ENCODE measurements around the gene TMEM132D. TPM values are rescaled to one million over a fixed set of nuclear protein-coding genes. Genes with fewer than 3 reads are reported as not detected.

The TMEM132D gene
- total and polyA plus RNA-seq, 4 donors: 0.06 to 0.20 (median 0.13) TPM

DNA sequence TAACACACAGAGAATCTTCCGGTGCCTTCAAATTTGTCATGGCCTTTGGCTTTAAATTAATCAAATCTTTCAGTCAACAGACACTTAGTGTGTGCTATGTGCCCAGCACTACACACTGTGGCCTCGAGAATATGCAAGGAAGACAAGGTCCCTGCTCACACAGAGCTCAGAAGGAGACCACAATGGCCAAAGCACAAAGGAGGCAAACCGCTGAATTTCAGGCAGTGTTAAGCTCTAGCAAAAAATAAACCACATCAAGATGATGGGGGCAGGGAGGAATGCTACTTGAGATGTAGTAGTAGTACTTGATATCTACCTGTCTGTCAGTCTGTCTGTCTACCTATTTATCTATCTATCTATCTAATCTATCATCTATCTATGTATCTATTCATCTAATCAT, 227.9 kb downstream of the TMEM132D start:
- no peak for TF ChIP-seq CTCF (IDR thresholded peaks at IDR 0.05; ENCODE audit: control extremely low read depth, extremely low read depth)
- no peaks in the 10 kb centered on the region for H3K4me1 ChIP-seq (ENCODE audit: control insufficient read depth in 5 of 5, insufficient read depth in 5 of 5, low read length in 5 of 5)

GRCh38 chr12:129675496-129675895, 228.3 kb downstream of the TMEM132D start:
- DNase-seq (no peak), ATAC-seq (ENCODE audit: insufficient read depth, low FRiP score) (no peak)
- Histone ChIP-seq H3K9ac (ENCODE audit: insufficient read depth in 1 of 2, low read length in 2 of 2) (no peak overlapping the region), H3K27ac (ENCODE audit: low read depth in 1 of 2, low read length in 1 of 2) (no peak overlapping the region), H3K9me3 (ENCODE audit: control insufficient read depth in 4 of 4, insufficient read depth in 3 of 4, low read length in 3 of 4) (peaks cover 0 to 2% (median 0%) of the 10 kb centered on the region in 4 donors), H3K4me1 (ENCODE audit: control insufficient read depth in 5 of 5, insufficient read depth in 5 of 5, low read length in 5 of 5) (no peaks in the 10 kb centered on the region), H3K36me3 (ENCODE audit: control insufficient read depth in 4 of 4, insufficient read depth in 4 of 4, low read length in 4 of 4) (no peaks in the 10 kb centered on the region), H3K27me3 (ENCODE audit: control insufficient read depth in 3 of 3, insufficient read depth in 3 of 3, low read length in 2 of 3) (no peaks in the 10 kb centered on the region), H3K4me3 (no peak overlapping the region)
- WGBS, 2 donors: 82 to 87% methylated on average over 4 of the region's 4 CpGs
- no peak for TF ChIP-seq CTCF (IDR thresholded peaks at IDR 0.05; ENCODE audit: control extremely low read depth, extremely low read depth)

More for the DNA sequence above, 227.9 kb downstream of the TMEM132D start:
- WGBS, 2 donors: 76% methylated on average over 3 of the region's 3 CpGs
- no peak overlapping the region for H3K9ac ChIP-seq (ENCODE audit: insufficient read depth in 1 of 2, low read length in 2 of 2)
- H3K27ac ChIP-seq (ENCODE audit: low read depth in 1 of 2, low read length in 1 of 2): no peak overlapping the region
- peaks cover 0 to 6% (median under 1%) of the 10 kb centered on the region in 4 donors for H3K9me3 ChIP-seq (ENCODE audit: control insufficient read depth in 4 of 4, insufficient read depth in 3 of 4, low read length in 3 of 4)
- H3K36me3 ChIP-seq (ENCODE audit: control insufficient read depth in 4 of 4, insufficient read depth in 4 of 4, low read length in 4 of 4): no peaks in the 10 kb centered on the region
- H3K4me3 ChIP-seq: no peak overlapping the region
- no peak for ATAC-seq (ENCODE audit: insufficient read depth, low FRiP score)
- DNase-seq: no peak
- no peaks in the 10 kb centered on the region for H3K27me3 ChIP-seq (ENCODE audit: control insufficient read depth in 3 of 3, insufficient read depth in 3 of 3, low read length in 2 of 3)

- no peak overlapping the region for H3K4me3 ChIP-seq
- no peaks in the 10 kb centered on the region for H3K9me3 ChIP-seq (ENCODE audit: control insufficient read depth in 4 of 4, insufficient read depth in 3 of 4, low read length in 3 of 4)
- TF ChIP-seq CTCF (IDR thresholded peaks at IDR 0.05; ENCODE audit: control extremely low read depth, extremely low read depth): no peak
- no peak overlapping the region for H3K27ac ChIP-seq (ENCODE audit: low read depth in 1 of 2, low read length in 1 of 2)
- WGBS, 2 donors: 78% methylated on average over 5 of the region's 5 CpGs
- no peak overlapping the region for H3K9ac ChIP-seq (ENCODE audit: insufficient read depth in 1 of 2, low read length in 2 of 2)
- no peaks in the 10 kb centered on the region for H3K36me3 ChIP-seq (ENCODE audit: control insufficient read depth in 4 of 4, insufficient read depth in 4 of 4, low read length in 4 of 4)
- DNase-seq (no peak), ATAC-seq (ENCODE audit: insufficient read depth, low FRiP score) (no peak)
- no peaks in the 10 kb centered on the region for H3K27me3 ChIP-seq (ENCODE audit: control insufficient read depth in 3 of 3, insufficient read depth in 3 of 3, low read length in 2 of 3)
- H3K4me1 ChIP-seq (ENCODE audit: control insufficient read depth in 5 of 5, insufficient read depth in 5 of 5, low read length in 5 of 5): no peaks in the 10 kb centered on the region
Measured at GRCh38 chr12:129673806-129674205, 230.0 kb downstream of the TMEM132D start.

- 67 to 85% methylated on average over 8 of the region's 8 CpGs for WGBS, 2 donors
- no peaks in the 10 kb centered on the region for H3K36me3 ChIP-seq (ENCODE audit: control insufficient read depth in 4 of 4, insufficient read depth in 4 of 4, low read length in 4 of 4)
- no peaks in the 10 kb centered on the region for H3K27me3 ChIP-seq (ENCODE audit: control insufficient read depth in 3 of 3, insufficient read depth in 3 of 3, low read length in 2 of 3)
- no peaks in the 10 kb centered on the region for H3K9me3 ChIP-seq (ENCODE audit: control insufficient read depth in 4 of 4, insufficient read depth in 3 of 4, low read length in 3 of 4)
- H3K27ac ChIP-seq (ENCODE audit: low read depth in 1 of 2, low read length in 1 of 2): no peak overlapping the region
- H3K9ac ChIP-seq (ENCODE audit: insufficient read depth in 1 of 2, low read length in 2 of 2): no peak overlapping the region
- ATAC-seq (ENCODE audit: insufficient read depth, low FRiP score): no peak
- TF ChIP-seq CTCF (IDR thresholded peaks at IDR 0.05; ENCODE audit: control extremely low read depth, extremely low read depth): no peak
- no peaks in the 10 kb centered on the region for H3K4me1 ChIP-seq (ENCODE audit: control insufficient read depth in 5 of 5, insufficient read depth in 5 of 5, low read length in 5 of 5)
- DNase-seq: no peak
- no peak overlapping the region for H3K4me3 ChIP-seq
Measured at GRCh38 chr12:129672110-129672509, 231.7 kb downstream of the TMEM132D start.
